WTC11 (cell line): ENCODE results near the gene ZFP64.

Experiments
- CTCF ChIP-seq: fragments of 200-600 bp; IDR thresholded peaks from 2 replicates; pipeline ENCODE4 v1.8.0; 2022; ENCODE audit warnings: antibody characterized with exemption
- FOXJ3 ChIP-seq: sonication (generic); formaldehyde crosslinking; IDR thresholded peaks from 2 replicates; pipeline ENCODE4 v1.9.0; 2021; ENCODE audit warnings: missing genetic modification reagents, mild to moderate bottlenecking, borderline replicate concordance
- NFYB ChIP-seq: sonication (generic); formaldehyde crosslinking; conservative IDR thresholded peaks from 2 replicates; pipeline ENCODE4 v1.8.0; 2022; ENCODE audit warnings: low read depth, missing genetic modification reagents
- TEAD1 ChIP-seq: sonication (generic); formaldehyde crosslinking; IDR thresholded peaks from 2 replicates; pipeline ENCODE4 v1.8.0; 2022; ENCODE audit warnings: mild to moderate bottlenecking, missing genetic modification reagents
- USF2 ChIP-seq: sonication (generic); formaldehyde crosslinking; IDR thresholded peaks from 2 replicates; pipeline ENCODE4 v1.8.1; 2023; ENCODE audit warnings: mild to moderate bottlenecking, missing genetic modification reagents, moderate library complexity

DNA sequence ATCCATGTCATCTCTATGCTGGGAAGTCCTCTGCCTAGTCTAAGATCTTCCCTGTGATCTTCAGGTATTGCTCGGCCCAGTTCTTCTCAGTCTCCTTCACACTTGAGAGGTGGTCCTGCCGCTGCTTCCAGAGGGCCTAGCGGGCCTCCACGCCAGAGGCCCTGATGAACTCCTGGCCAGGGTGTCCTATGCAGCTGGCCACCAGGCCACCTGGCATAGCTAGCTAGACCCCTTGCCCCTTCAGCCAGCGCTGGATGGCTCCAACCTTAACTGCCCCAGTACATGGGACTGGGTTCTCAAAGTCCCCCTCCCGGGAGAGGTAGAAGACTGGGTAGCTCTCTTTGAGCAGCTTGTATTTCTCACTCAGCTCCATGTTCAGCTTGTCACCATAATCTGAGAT, 81.1 kb downstream of the ZFP64 start:
- no peak for TF ChIP-seq CTCF
- TF ChIP-seq NFYB (CRISPR knock-in tag), result no peak
- TF ChIP-seq USF2 (CRISPR knock-in tag), result no peak
- TF ChIP-seq TEAD1, result no peak
- no peak for TF ChIP-seq FOXJ3 (CRISPR knock-in tag)
